ENCODE measurements around the gene KBTBD2. TPM values are rescaled to one million over a fixed set of nuclear protein-coding genes. Genes with fewer than 3 reads are reported as not detected.

Gene KBTBD2
- total RNA-seq, 6 donors from 2014 or later: 19.0 to 53.1 (median 32.2) TPM

- 84 to 90% methylated on average over 3 of the region's 3 CpGs for WGBS, 2 donors
- H3K9me3 ChIP-seq: no peaks in the 10 kb centered on the region
- no peak for ATAC-seq (ENCODE audit: low FRiP score in 2 of 2)
- no peak for DNase-seq
- H3K27ac ChIP-seq: no peak overlapping the region
- H3K4me1 ChIP-seq: no peaks in the 10 kb centered on the region
- H3K4me3 ChIP-seq: no peak overlapping the region
- H3K27me3 ChIP-seq: no peaks in the 10 kb centered on the region
- TF ChIP-seq EP300 (IDR thresholded peaks at IDR 0.05) (no peak), CTCF (IDR thresholded peaks at IDR 0.05) (no peak), POLR2A (IDR thresholded peaks at IDR 0.05) (no peak), POLR2AphosphoS5 (IDR thresholded peaks at IDR 0.05) (no peak)
- peaks cover 0 to 58% (median 27%) of the 10 kb centered on the region in 4 donors for H3K36me3 ChIP-seq
Observed at GRCh38 chr7:32916006-32916405, 24.4 kb upstream of the KBTBD2 start.

- WGBS, 2 donors: 96 to 99% methylated on average over 5 of the region's 5 CpGs
- TF ChIP-seq EP300 (IDR thresholded peaks at IDR 0.05) (no peak), CTCF (IDR thresholded peaks at IDR 0.05) (no peak), POLR2AphosphoS5 (IDR thresholded peaks at IDR 0.05) (no peak), POLR2A (IDR thresholded peaks at IDR 0.05) (no peak)
- H3K36me3 ChIP-seq: peaks cover 0 to 49% (median 22%) of the 10 kb centered on the region in 4 donors
Observed at GRCh38 chr7:32915041-32915536, 23.5 kb upstream of the KBTBD2 start.

GRCh38 chr7:32914184-32914583, 22.6 kb upstream of the KBTBD2 start:
- peaks cover 0 to 43% (median 17%) of the 10 kb centered on the region in 4 donors for H3K36me3 ChIP-seq
- H3K27ac ChIP-seq: no peak overlapping the region
- no peak for ATAC-seq (ENCODE audit: low FRiP score in 2 of 2)
- 77 to 88% methylated on average over 1 of the region's 1 CpG for WGBS, 2 donors
- DNase-seq: no peak
- H3K9me3 ChIP-seq: no peaks in the 10 kb centered on the region
- no peaks in the 10 kb centered on the region for H3K27me3 ChIP-seq
- no peak for TF ChIP-seq POLR2AphosphoS5 (IDR thresholded peaks at IDR 0.05)
- TF ChIP-seq EP300 (IDR thresholded peaks at IDR 0.05): no peak
- TF ChIP-seq POLR2A (IDR thresholded peaks at IDR 0.05): no peak
- no peak for TF ChIP-seq CTCF (IDR thresholded peaks at IDR 0.05)
- no peak overlapping the region for H3K4me3 ChIP-seq
- H3K4me1 ChIP-seq: no peaks in the 10 kb centered on the region

More at GRCh38 chr7:32915041-32915536, 23.5 kb upstream of the KBTBD2 start:
- Histone ChIP-seq H3K4me1 (no peaks in the 10 kb centered on the region), H3K4me3 (no peak overlapping the region), H3K9me3 (no peaks in the 10 kb centered on the region), H3K27ac (no peak overlapping the region), H3K27me3 (no peaks in the 10 kb centered on the region)
- ATAC-seq (ENCODE audit: low FRiP score in 2 of 2) (no peak), DNase-seq (no peak)

GRCh38 chr7:32910195-32910594, 18.6 kb upstream of the KBTBD2 start:
- no peaks in the 10 kb centered on the region for H3K9me3 ChIP-seq
- no peak overlapping the region for H3K27ac ChIP-seq
- no peak for DNase-seq
- H3K27me3 ChIP-seq: no peaks in the 10 kb centered on the region
- no peak overlapping the region for H3K4me3 ChIP-seq
- WGBS, 2 donors: 79 to 95% methylated on average over 1 of the region's 1 CpG
- no peak for TF ChIP-seq POLR2AphosphoS5 (IDR thresholded peaks at IDR 0.05)
- no peak for TF ChIP-seq POLR2A (IDR thresholded peaks at IDR 0.05)
- no peak for ATAC-seq (ENCODE audit: low FRiP score in 2 of 2)
- H3K4me1 ChIP-seq: peaks cover 0 to 4% (median 2%) of the 10 kb centered on the region in 4 donors
- H3K36me3 ChIP-seq: peaks cover 0 to 8% (median 0%) of the 10 kb centered on the region in 4 donors

DNA sequence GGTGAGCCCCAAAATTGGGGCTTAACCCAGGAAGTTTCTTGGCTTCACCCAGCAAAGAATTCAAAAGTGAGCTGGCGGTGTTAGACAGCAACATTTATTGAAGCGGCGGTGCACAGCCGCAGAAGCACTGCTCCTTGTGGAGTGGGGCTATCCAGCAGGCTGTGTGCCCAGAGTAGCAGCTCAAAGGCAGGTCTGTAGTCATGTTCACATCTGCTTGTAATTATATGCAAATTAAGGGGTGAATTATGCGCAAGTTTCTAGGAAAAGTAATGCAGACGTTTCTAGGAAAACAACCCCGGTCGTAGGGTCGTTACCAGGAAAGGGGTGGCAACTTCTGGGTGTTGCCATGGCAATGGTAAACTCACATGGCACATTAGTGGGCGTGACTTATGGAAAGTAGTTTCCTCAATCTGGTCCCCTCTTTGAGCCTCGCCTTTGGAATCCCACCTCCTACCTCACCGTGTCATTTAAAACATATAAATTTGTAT, 13.7 kb upstream of the KBTBD2 start:
- TF ChIP-seq CTCF (IDR thresholded peaks at IDR 0.05): no peak
- TF ChIP-seq POLR2A (IDR thresholded peaks at IDR 0.05): no peak
- peak in 1 of 4 donors; percentile 40 for TF ChIP-seq EP300 (IDR thresholded peaks at IDR 0.05)
- peak in 1 of 2 donors; percentile 46 for TF ChIP-seq POLR2AphosphoS5 (IDR thresholded peaks at IDR 0.05)
- peak; percentile 88 to 91 for ATAC-seq (ENCODE audit: low FRiP score in 2 of 2)
- H3K27me3 ChIP-seq: no peaks in the 10 kb centered on the region
- no peak overlapping the region for H3K27ac ChIP-seq
- H3K36me3 ChIP-seq: no peaks in the 10 kb centered on the region
- H3K4me1 ChIP-seq: peaks cover 3 to 5% (median 5%) of the 10 kb centered on the region in 4 donors
- peak overlapping the region in 3 of 4 donors; percentile 10 to 34 (median 34) for H3K4me3 ChIP-seq
- DNase-seq: peak in 1 of 2 donors; percentile 66
- WGBS, 2 donors: 19 to 35% methylated on average over 12 of the region's 12 CpGs
- H3K9me3 ChIP-seq: no peaks in the 10 kb centered on the region
